ENCODE data around the gene CARD9.
"Not testable (repeated sequence)": the region's sequence is repeated elsewhere in the genome, so short reads cannot be mapped to it uniquely, and the experiment has no call there.

Gene CARD9

GRCh38 chr9:136361754-136362449 is 11.6 kb downstream of the CARD9 start:
- DNase-seq: no peak

- DNase-seq: no peak
Observed at GRCh38 chr9:136361047-136361753, 12.3 kb downstream of the CARD9 start.

- no peak for DNase-seq
Observed at GRCh38 chr9:136359774-136360718, 13.4 kb downstream of the CARD9 start.

- DNase-seq: no peak
Observed at GRCh38 chr9:136358888-136359287, 14.6 kb downstream of the CARD9 start.

- no peak for DNase-seq
Observed at GRCh38 chr9:136358016-136358415, 15.5 kb downstream of the CARD9 start.

GRCh38 chr9:136357202-136357725 is 16.2 kb downstream of the CARD9 start:
- DNase-seq: no peak

- DNase-seq: no peak
Observed at GRCh38 chr9:136355616-136356557, 17.6 kb downstream of the CARD9 start.

GRCh38 chr9:136354592-136355085 is 18.8 kb downstream of the CARD9 start:
- no peak for DNase-seq

- no peak for DNase-seq
Observed at GRCh38 chr9:136353757-136354488, 19.5 kb downstream of the CARD9 start.

- DNase-seq: no peak
Observed at GRCh38 chr9:136353088-136353487, 20.4 kb downstream of the CARD9 start.

- DNase-seq: no peak
Observed at GRCh38 chr9:136352682-136353081, 20.8 kb downstream of the CARD9 start.

GRCh38 chr9:136351868-136352267 is 21.6 kb downstream of the CARD9 start:
- not testable (repeated sequence) for DNase-seq

GRCh38 chr9:136351252-136351800 is 22.1 kb downstream of the CARD9 start:
- no peak for DNase-seq

- no peak for DNase-seq
Observed at GRCh38 chr9:136349546-136349945, 23.9 kb downstream of the CARD9 start.

GRCh38 chr9:136348691-136349090 is 24.8 kb downstream of the CARD9 start:
- no peak for DNase-seq

GRCh38 chr9:136347472-136348256 is 25.8 kb downstream of the CARD9 start:
- no peak for DNase-seq

- DNase-seq: no peak
Observed at GRCh38 chr9:136346927-136347465, 26.5 kb downstream of the CARD9 start.

- DNase-seq: no peak
Observed at GRCh38 chr9:136346157-136346481, 27.4 kb downstream of the CARD9 start.

GRCh38 chr9:136345281-136346156 is 27.9 kb downstream of the CARD9 start:
- DNase-seq: no peak
